Measurements from ENCODE around the gene GCNT3.

The GCNT3 gene, protein sequence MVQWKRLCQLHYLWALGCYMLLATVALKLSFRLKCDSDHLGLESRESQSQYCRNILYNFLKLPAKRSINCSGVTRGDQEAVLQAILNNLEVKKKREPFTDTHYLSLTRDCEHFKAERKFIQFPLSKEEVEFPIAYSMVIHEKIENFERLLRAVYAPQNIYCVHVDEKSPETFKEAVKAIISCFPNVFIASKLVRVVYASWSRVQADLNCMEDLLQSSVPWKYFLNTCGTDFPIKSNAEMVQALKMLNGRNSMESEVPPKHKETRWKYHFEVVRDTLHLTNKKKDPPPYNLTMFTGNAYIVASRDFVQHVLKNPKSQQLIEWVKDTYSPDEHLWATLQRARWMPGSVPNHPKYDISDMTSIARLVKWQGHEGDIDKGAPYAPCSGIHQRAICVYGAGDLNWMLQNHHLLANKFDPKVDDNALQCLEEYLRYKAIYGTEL

DNA sequence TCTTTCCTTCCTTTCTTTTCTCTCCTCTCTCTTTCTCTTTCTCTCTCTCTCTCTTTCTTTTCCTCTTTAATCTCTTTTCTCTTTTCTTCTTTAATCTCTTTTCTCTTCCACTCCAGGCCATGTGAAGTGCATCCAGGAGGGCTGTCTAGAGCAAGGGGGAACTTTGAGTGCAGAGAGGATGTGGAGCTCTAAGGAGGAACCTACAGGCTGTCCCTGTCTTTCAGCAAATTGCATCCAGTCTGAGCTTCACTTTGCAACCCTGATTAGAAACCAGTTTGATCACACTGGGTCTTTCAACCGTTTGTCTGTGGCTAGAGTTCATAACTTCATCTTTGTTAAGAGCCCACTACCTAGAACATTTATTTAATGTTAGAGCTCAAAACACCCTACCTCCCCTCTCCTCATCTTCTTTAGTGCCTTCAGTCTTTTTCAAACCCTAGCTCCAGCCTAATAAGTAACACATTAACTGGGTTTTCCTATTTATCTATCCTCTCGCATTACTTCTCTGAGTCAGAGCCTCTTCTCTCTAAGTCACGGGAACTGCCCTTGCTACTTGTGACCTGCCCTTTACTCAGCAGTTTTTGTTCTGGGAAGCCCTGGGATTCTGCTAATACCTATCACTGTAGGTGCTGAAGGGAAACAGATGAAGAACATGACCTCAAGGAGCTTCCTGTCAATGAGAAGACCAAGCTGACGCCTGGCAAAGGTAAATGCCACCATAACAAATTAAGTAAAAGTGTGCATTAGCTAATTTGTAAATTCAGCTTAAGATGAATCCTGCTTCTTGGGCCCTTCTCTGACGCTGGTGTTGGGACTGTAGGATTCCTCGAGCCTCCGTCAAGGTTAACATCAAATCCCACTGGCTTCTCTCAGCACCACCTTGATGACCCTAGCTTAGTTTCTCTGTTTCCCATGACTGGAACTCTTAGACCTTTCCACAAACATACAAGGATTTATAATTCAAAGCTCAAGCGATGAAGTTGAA, at the start of gene GCNT3:
GCNT3 (plus strand) TSS at position 508 of the 985 bp plus-strand sequence. CDS start 6,456 bp downstream, outside the sequence.
- no peak for DNase-seq (ENCODE audit: low read depth, low spot score)

DNA sequence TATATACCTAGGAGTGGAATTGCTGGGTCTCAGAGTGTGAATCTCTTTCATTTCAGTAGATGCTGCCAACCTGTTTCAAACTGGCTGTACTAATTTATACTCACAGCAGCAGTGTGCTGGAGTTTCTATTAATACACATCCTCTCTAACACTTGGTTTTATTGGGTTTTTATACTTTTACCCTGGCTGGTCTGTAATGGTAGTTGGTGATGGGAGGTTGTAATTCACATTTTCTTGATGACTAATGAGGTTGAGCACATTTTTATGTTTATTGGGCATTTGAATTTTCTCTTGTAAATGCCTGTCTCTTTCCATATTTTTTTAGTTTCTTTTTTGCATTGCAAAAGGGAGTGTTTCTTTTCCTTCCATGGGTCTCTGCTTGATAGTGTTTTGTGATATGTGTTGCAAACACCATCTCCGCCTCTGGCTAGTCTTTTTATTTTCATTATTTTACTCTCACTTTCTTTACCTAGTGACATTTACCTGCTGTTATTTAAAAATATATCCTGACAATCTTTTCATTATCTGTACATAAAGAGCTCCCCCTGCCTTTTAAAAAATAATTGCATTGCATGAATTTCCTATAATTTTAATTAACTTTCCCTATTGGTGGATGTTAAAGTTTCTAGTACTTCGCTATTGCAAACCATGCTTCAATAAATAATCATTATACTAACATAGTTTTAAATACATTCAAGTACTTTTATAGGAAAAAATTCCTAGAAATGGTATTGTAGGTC, 49.0 kb upstream of the GCNT3 start:
- DNase-seq (ENCODE audit: low read depth, low spot score), result no peak

DNA sequence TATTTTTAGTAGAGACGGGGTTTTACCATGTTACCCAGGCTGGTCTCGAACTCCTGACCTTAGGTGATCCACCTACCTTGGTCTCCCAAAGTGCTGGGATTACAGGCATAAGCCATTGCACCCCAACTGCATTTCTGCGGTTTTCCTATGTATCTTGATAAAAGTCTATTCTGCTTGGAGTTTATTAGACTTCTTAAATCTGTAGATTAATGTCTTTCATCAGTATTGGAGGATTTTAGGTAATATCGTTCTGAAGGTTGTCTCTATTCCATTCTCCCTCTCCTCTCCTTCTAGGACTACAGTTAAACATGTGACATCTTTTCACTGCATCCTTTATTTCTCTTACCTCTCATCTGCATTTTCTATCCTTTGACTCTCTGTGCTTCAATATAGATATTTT, 46.3 kb upstream of the GCNT3 start:
- DNase-seq (ENCODE audit: low read depth, low spot score), result no peak

DNA sequence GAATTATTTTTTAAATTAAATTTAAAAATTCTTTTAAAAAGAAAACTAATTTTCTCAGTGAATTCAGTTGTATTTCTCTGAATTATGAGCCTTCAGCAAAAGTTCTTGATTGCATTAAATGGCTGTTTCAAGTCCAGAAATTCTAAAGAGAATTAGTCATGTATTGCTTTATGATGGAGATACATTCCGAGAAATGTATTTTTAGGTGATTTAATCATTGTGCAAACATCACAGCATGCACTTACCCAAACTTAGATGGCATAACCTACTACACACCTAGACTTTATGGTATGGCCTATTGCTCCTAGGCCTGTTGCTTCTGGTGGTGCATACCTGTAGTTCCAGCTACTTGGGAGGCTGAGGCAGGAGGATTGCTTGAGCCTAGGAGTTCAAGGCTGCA, 44.3 kb upstream of the GCNT3 start:
- DNase-seq (ENCODE audit: low read depth, low spot score), result no peak

DNA sequence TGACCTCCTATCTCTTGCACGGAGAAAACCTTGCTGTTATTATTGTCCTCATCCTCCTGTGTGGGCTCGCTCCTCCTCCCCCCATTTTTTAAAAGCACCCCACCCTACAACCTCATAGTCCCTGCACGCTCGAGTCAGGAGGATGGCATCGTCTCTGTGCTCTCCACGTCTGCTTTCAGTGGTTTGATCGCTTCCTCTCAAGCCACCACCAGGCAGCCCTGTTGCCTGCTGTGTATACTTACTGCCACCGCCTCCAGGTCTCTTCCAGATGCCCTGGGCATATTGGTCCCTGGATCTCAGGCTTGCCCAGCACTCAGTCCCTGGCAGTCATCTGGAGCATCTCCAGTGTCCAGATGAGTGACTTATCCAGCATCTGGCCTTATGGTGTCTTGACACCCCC, 42.1 kb upstream of the GCNT3 start:
- DNase-seq (ENCODE audit: low read depth, low spot score), result no peak

DNA sequence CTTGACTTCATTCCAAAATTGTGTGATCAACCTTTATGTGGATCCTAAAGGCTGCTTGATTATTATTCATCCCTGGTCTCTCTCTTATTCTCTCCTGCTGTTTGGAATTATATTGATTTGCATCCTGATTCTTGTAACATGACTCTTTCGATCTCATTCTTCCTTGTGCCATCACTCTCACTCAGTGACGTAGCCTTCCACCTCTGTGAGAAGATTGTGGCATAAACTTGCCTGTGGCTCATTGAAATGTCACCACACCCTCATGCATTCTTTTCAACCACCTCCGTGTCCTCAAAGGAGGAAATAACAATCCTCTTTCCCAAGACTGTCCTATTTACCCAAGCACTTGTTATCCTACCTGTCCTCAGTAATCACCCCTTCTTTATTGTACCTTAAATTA, 41.3 kb upstream of the GCNT3 start:
- DNase-seq (ENCODE audit: low read depth, low spot score), result no peak

DNA sequence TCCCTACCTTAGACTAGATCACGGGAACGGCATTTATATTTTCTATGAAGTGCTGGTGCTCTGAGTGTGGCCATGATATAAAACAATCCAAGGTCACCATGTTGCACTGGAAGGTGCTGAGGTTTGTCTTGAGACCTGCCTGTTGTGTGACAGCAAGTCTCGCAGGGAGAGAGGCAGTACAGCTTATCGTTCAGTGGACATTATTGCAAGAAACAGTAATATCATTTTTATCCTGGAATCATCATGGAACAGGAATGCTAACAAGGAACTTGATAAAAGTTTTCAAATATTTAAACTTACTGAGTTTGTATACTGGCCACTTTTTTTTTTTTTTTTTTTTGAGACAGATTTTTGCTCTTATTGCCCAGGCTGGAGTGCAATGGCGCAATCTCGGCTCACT, 40.0 kb upstream of the GCNT3 start:
- DNase-seq (ENCODE audit: low read depth, low spot score), result no peak

DNA sequence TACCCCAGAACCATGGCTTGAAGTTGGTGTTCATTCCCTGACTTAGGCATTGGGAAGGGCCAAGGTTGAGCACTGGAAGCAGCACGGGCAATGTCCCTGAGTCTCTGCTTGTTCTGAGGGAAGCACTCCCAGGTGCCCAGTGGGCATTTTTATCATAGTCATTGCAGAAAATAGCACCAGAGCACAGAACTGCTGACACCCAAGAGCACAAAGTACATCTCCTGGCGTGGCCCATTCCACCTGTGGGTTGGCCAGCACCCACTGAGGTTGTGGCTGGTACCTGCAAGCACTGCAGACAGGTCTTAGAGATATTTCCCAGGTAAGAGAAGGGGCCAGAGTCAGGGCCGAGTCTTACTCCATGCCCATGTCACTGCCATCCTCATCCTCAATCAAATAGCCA, 28.5 kb upstream of the GCNT3 start:
- DNase-seq (ENCODE audit: low read depth, low spot score), result no peak

DNA sequence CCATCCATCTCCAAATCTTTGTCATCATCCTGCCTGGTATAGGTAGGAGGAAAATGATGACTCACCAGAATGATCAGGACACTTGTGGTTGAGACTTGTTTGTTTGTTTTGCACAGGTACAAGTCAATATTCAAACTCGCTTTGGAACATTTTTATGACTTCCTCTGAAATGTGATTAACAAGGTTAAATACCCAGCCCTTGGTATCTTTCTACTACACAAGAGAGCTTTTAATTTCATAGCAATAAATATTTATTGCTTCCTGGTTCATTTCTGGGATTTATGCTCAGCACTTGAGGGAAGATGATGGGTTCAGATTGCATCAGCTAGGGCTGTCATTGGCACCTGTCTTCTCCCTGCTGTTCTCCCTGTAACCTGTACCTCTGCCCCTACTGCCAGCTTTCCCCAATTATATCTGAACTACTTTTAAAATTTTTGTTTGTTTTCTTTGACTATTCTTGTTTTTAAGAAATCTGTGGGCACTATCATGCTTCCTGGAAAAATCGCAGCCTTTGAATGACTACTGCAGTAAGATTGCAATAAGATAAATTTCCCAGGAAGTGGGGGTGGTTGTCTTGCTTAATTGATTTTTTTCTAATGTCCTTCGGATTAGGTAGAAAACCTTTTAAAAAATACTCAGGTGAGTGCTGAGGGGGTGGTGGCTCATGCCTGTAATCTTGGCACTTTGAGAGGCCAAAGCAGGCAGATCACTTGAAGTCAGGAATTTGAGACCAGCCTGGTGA, 24.3 kb upstream of the GCNT3 start:
- DNase-seq (ENCODE audit: low read depth, low spot score), result no peak

DNA sequence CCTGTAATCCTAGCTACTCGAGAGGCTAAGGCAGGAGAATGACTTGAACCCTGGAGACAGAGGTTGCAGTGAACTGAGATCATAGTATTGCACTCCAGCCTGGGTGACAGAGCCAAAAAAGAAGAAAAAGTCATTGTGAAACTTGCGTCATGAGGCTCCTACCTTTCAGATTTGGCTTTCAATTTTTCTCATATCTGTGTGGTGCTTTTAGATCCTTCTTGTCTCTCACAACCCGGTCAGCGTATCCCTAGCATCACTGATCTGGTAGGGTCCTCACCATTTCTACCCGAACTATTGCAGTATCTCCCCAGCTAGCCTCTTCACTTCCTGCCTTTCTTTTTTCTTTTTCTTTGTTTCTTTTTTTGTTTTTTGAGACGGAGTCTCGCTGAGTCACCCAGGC, 21.6 kb upstream of the GCNT3 start:
- DNase-seq (ENCODE audit: low read depth, low spot score), result no peak

DNA sequence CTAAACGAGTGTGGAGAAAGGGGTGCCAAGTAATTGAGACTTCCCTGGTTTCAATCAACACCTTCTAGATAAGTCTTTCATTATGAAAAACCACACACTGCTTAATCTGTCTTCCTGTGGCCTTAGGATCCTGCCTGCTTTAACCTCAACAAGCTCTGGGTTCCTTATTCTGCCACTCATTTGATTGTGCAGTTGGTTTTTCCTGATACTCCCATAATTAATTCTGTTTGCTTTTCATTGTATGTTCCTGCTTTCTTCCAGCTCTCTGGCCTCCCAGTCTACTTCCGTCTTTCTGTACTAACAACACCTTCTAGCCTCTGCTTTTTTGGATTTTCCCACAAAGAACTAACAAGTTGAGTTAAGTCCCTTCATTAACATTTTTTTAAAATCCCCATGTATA, 20.2 kb upstream of the GCNT3 start:
- no peak for DNase-seq (ENCODE audit: low read depth, low spot score)

DNA sequence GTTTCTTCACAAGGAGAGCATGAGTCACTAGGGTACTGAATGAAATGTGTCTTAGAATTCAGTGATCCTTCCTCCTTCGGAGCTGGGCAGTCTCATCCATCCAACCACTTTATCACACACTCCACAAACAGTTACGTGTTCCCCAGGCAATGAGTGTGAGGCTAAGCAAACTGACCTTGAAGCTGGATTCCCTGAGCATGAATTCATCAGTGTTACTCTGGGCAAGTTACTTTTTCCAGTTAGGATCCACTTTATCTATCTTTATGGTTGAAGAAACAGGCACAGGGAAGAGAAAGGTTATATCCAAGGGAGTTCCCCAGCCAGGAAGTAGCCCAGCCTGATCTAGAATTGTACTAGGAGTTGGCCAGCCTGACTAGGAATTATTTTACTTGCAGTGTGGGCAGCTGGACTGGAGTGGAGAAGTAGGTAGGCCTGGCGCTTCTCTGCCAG, 17.1 kb upstream of the GCNT3 start:
- DNase-seq (ENCODE audit: low read depth, low spot score), result no peak

DNA sequence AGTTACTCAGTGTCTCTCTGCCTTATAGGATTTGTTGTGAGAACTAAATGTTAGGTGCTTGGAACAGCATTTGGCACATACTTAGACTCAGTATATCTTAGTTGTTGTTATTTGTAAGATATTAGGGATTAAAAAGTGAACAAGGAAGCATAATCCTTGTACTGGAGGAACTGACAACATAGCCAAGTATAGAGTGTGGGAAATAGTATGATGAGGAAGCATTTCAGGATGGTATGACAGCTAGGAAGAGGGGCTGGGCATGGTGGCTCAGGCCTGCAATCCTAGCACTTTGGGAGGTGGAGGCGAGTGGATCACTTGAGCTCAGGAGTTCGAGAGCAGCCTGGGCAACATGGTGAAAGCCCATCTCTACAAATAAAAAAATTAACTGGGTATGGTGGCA, 16.6 kb upstream of the GCNT3 start:
- no peak for DNase-seq (ENCODE audit: low read depth, low spot score)

DNA sequence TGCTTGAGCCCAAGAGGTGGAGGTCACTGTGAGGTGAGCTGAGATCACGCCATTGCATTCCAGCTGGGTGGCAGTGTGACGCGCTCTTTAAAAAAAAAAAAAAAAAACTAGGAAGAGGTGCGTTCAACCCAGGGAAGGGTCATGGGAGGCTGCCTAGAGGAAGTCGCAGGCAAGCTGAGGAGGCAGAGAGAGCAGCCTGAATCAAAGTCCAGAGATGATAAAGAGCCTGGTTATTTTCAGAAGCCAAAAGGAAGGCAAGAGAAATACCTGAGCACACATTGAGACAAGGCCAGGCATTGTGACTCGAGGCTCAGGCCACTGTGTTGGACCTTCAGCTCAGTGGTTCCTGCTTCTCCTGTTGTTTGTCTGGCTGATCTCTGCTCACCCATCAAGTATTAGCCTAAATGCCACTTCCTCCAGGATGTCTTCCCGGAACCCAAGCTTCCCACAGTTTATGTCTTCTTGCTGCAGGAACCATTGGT, 16.1 kb upstream of the GCNT3 start:
- no peak for DNase-seq (ENCODE audit: low read depth, low spot score)

DNA sequence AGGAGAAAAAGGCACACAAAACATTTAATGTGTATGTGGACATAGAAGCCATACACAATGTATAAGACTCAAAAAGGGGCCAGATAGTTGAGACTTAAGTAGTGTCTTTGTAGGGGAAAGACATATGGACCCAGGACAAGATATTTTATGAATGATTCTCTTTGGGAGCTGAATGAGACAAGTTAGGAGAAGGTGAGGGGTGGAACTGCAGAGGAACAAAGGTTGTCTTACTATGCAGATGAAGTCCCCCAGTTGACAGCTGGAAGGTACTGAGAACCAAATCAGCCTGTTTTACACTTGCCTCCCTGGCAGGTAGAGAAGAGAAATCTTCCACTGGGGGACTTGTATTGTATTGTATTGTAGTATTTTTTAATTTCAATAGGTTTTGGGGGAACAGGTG, 14.9 kb upstream of the GCNT3 start:
- DNase-seq (ENCODE audit: low read depth, low spot score), result no peak

DNA sequence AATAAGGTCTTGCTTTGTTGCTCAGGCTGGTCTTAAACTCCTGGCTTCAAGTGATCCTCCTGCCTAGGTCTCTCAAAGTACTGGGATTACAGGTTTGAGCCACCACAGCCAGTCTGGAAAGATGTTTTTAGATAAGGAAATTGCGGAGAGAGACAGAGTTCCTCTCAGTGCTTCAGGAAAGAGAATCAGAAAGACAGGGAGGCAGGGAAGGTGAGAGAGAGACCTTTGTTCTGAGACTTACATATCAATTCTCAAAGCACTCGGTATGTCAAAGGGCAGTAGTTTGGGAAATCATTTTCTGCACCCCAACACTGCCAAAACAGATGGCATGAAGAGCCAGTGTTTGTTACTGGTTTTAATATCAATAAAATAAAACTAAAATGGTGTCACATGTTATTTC, 13.1 kb upstream of the GCNT3 start:
- DNase-seq (ENCODE audit: low read depth, low spot score), result no peak

DNA sequence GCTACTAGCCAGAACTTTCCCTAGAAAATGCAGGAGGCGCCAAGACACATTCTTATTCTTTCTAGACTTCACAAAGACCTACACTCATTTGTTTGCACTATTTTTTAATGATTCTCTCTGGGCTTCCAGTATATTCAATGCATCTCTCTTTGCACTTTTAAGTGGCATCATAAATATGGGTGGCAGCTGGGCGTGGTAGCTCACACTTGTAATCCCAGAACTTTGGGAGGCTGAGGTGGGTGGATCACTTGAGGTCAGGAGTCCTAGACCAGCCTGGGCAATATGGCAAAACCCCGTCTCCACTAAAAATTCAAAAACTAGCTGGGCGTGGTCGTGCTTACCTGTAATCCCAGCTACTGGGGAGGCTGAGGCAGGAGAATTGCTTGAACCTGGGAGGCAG, 5.6 kb upstream of the GCNT3 start:
- no peak for DNase-seq (ENCODE audit: low read depth, low spot score)

DNA sequence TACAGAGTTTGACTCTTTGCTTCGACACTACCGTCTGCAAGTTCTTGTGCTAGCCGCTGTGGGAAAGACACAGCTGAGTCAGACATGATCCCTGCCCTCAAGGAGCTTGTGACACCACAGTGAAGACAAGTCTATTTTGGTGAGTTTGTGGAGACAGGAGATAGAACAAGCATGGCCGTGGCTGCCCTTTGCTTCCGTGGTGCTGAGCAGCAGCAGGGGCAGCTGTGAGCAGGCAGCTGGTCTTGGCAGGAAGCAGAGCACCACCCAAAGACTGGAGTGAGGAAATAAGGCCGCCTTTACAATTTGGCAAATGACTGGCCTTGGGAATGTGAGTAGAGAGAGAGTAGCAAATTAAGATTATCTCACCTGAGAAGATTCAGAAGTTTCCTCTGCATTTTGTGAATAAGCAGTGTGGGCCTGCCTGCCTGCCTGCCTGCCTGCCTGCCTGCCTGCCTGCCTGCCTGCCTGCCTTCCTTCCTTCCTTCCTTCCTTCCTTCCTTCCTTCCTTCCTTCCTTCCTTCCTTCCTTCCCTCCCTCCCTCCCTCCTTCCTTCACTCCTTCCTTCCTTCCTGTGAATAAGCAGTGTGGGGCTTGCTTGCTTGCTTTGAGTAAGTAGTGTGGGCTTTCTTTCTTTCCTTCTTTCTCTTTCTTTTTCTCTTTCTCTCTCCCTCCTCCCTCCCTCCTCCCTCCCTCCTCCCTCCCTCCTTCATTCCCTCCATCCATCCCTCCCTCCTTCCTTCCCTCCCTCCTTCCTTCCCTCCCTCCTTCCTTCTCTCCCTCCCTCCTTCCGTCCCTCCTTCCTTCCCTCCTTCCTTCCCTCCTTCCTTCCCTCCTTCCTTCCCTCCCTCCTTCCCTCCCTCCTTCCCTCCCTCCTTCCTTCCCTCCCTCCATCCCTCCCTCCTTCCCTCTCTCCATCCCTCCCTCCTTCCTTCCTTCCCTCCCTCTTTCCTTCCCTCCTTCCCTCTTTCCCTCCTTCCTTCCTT, 1.6 kb upstream of the GCNT3 start:
- DNase-seq (ENCODE audit: low read depth, low spot score), result no peak

DNA sequence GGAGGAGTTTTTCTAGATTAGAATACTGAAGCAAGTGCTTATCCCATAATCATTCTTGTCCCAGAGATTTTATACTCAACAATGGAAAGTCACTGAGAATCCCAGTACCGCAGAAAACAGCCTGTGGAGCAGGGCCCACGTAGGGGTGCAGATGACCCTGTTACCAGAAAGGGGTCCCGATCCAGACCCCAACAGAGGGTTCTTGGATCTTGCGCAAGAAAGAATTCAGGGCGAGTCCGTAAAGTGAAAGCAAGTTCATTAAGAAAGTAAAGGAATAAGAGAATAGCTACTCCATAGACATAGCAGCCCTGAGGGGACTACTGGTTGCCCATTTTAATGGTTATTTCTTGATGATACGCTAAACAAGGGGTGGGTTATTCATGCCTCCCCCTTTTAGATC, 2.6 kb downstream of the GCNT3 start:
- no peak for DNase-seq (ENCODE audit: low read depth, low spot score)

DNA sequence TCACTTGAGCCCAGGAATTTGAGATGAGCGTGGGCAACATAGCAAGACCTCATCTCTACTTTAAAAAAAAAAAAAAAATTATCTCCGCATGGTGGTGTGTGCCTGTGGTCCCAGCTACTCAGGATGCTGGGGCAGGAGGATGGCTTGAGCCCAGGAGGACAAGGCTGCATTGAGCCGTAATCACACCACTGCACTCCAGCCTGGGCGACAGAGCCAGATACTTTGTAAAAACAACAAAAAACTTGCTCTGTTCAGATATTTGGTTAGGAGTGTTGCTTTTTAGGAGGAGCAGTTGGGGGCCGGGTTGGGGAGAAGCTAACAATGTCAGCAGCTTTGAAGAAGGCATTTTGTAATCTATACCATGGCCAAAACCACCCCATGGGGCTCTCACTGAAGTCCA, 4.1 kb downstream of the GCNT3 start:
- DNase-seq (ENCODE audit: low read depth, low spot score), result no peak
